PC-3 (cell line): ENCODE measurements around the gene ZNF189.

Experiments
- CTCF ChIP-seq: fragments of 300-600 bp; sonication (generic); conservative IDR thresholded peaks from 2 replicates; pipeline ENCODE4 v1.5.1; 2017; ENCODE audit warnings: antibody characterized with exemption, low read depth, mild to moderate bottlenecking, low read length
- EZH2phosphoT487 ChIP-seq: fragments of 300-600 bp; sonication (generic); IDR thresholded peaks from 2 replicates; pipeline ENCODE4 v1.6.1; 2018; ENCODE audit warnings: mild to moderate bottlenecking, antibody characterized with exemption, low read length, borderline replicate concordance

DNA sequence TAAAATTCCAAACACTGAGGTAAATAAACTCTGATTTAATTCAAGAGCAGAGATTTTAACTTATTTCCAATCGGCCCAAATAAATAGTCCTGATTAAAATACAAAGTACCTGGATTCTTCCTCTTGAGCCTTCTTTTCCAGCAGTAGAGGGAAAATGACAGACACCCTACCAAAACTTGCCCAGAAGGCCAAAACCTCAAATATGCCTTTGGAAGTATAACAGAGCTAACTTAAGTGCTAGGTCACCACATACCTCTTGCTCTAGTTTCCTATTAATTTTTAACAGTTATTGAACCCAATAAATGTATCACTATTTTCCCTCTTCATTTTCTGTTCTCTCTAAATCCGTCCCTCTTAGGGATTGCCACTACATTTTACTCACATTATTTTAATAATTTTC is 15.3 kb upstream of the ZNF189 start:
- TF ChIP-seq CTCF (no peak), EZH2phosphoT487 (no peak)
